HCEC 1CT (cell line): ENCODE measurements around the gene SNU13.
A peak's percentile ranks its signal among the peaks of the same experiment; 100 is the strongest.
"Not testable (repeated sequence)": the region's sequence is repeated elsewhere in the genome, so short reads cannot be mapped to it uniquely, and the experiment has no call there.

Experiments
- DNase-seq: peaks from one replicate; pipeline ENCODE4 v3.0.0-alpha.2; 2017

The SNU13 gene

GRCh38 chr22:41688365-41689211 lies at the start of gene SNU13:
TSS of gene SNU13 (minus strand) at chr22:41688867. CDS start at chr22:41688796, 71 bp downstream.
- peak; percentile 91 for DNase-seq

GRCh38 chr22:41733241-41733640 lies 44.6 kb upstream of the SNU13 start:
- DNase-seq, result not testable (repeated sequence)

- DNase-seq, result no peak
These were observed 43.6 kb upstream of the SNU13 start for GRCh38 chr22:41732096-41732772.

- DNase-seq, result no peak
These were observed 42.9 kb upstream of the SNU13 start for GRCh38 chr22:41731609-41732008.

GRCh38 chr22:41725510-41726110 lies 36.9 kb upstream of the SNU13 start:
- no peak for DNase-seq

- no peak for DNase-seq
These were observed 33.8 kb upstream of the SNU13 start for GRCh38 chr22:41722496-41722895.

- DNase-seq, result no peak
These were observed 24.3 kb upstream of the SNU13 start for GRCh38 chr22:41713004-41713403.

GRCh38 chr22:41709341-41709740 lies 20.7 kb upstream of the SNU13 start:
- no peak for DNase-seq

- DNase-seq, result no peak
These were observed 14.1 kb upstream of the SNU13 start for GRCh38 chr22:41702763-41703162.

GRCh38 chr22:41700108-41700364 lies 11.4 kb upstream of the SNU13 start:
- DNase-seq, result no peak

GRCh38 chr22:41699264-41700107 lies 10.8 kb upstream of the SNU13 start, which contains the start of gene MEI1:
TSS of gene MEI1 (plus strand) at chr22:41699503. CDS start at chr22:41699539, 36 bp downstream.
- DNase-seq, result no peak

GRCh38 chr22:41697126-41697775 lies 8.6 kb upstream of the SNU13 start:
- peak; percentile 71 for DNase-seq

GRCh38 chr22:41696703-41697102 lies 8.0 kb upstream of the SNU13 start:
- DNase-seq, result no peak

- no peak for DNase-seq
These were observed 6.5 kb upstream of the SNU13 start for GRCh38 chr22:41695211-41695610.

GRCh38 chr22:41690476-41690875 lies 1.8 kb upstream of the SNU13 start:
- no peak for DNase-seq

GRCh38 chr22:41687901-41688364 lies 734 bp downstream of the SNU13 start:
- DNase-seq, result peak; percentile 16

- not testable (repeated sequence) for DNase-seq
These were observed 1.8 kb downstream of the SNU13 start for GRCh38 chr22:41686890-41687289.

GRCh38 chr22:41684194-41684593 lies 4.5 kb downstream of the SNU13 start:
- DNase-seq, result no peak

- DNase-seq, result no peak
These were observed 5.1 kb downstream of the SNU13 start for GRCh38 chr22:41683616-41684015.

GRCh38 chr22:41683052-41683451 lies 5.6 kb downstream of the SNU13 start:
- DNase-seq, result no peak

- peak; percentile 74 for DNase-seq
These were observed 6.4 kb downstream of the SNU13 start for GRCh38 chr22:41682033-41682807.

- no peak for DNase-seq
These were observed 7.1 kb downstream of the SNU13 start for GRCh38 chr22:41681616-41682015.
